EL (cell line): ENCODE data around the gene UBA5.
"Not testable (repeated sequence)": the region's sequence is repeated elsewhere in the genome, so short reads cannot be mapped to it uniquely, and the experiment has no call there.

ENCODE experiments used
- DNase-seq: peaks from one replicate; pipeline ENCODE4 v3.0.0-alpha.2; 2016

Gene UBA5

GRCh38 chr3:132660052-132660810, at the start of gene UBA5:
Gene UBA5, plus strand, starts transcription at chr3:132660329. Its CDS starts 209 bp downstream, at chr3:132660538.
- DNase-seq: peak; percentile 77

- not testable (repeated sequence) for DNase-seq
Measured at GRCh38 chr3:132615301-132615700, 44.8 kb upstream of the UBA5 start.

DNA sequence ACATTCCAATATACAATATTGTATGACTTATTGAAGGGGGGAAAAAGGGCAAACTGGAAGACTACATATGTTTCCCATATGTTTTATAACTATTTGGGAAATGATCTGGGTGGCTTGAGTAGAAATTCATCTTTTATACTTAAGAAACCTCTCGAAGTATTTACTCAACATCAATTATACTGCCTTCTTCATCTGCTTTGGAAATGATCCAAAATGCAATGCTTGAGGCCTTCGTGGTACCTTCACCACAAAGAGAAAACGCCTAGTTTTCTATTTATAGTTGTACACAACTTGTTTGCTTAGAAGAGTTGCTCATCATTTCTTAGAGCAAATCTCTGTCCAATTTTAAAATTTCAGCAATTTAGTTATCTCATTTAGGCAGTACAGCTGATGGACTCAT, 44.2 kb upstream of the UBA5 start:
- DNase-seq: no peak

DNA sequence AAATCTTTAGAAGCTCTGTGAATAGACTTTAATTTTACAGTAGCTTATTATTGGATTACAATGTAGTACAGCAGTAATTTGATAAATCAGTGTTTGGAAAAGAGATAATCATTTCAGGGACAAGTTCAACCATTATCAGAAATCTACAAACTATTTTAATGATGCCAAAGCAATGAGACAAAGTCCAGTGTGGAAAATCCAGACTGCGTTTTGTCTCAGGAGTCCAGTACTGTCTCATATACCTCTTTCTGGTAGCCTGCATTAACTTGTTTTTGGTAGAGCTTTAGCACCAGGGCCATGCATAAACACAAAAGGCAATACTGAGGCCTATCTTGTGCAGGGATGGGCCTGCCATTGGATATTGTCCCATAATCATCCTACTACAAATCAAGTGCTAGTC, 43.3 kb upstream of the UBA5 start:
- DNase-seq: no peak

- no peak for DNase-seq
Measured at GRCh38 chr3:132622148-132622547, 38.0 kb upstream of the UBA5 start.

DNA sequence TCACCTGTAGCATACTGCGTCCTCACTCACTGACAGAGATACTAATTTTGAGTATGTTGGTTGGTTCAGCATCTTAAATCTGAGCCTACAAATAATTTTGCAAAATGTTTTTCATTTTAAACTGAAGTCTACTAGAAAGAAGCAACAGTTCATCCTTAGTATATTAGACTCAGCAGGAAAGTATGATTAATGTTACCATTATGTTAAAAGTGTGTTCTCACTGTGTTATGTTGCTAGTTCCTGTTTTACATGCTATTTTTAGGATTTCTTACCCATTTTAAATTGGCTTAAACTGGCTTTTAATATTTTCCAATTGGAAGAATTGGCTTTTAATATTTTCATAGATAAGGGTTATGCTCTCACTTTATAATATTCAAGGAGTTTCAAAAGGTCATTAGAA, 37.4 kb upstream of the UBA5 start:
- DNase-seq: no peak

DNA sequence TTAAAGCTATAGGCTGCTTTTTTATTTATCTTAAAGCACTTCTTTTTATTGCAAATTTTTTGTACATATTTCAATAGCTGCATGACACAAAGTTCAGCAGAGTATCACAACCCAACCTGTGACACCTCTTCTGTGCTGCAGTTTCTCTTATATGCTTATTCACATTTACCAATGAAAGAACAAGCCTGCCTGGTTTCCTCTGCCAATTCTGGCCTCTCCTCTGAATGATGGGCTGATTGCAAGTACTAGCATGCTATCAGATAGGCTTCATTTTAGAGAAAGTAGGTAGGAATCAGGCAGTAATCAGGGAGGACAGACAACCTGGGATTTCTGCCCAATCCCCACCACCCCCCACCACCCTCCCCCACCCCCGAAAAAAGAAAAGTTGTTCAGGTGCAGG, 36.5 kb upstream of the UBA5 start:
- DNase-seq: no peak

GRCh38 chr3:132624790-132625189, 35.3 kb upstream of the UBA5 start:
- no peak for DNase-seq

- DNase-seq: no peak
Measured at GRCh38 chr3:132625613-132626012, 34.5 kb upstream of the UBA5 start.

DNA sequence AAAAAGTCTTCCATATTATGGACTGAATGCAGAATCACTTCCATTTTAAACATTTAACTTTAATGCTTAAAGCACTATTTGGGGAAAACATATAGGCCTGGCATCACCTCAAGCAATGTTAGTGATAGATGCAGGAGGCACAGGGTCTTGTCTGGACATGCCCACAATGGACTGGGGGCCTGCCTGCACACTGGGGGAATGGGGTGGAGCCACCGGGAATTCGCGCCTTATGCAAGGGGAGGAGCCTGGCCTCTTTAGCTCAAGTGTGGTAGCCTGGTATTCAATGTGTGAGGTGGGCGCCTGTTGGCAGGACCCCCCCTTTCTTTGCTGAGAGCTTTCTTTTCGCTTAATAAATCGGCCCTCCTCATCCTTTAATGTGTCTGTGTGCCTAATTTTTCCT, 33.2 kb upstream of the UBA5 start:
- no peak for DNase-seq

- DNase-seq: no peak
Measured at GRCh38 chr3:132628157-132628556, 32.0 kb upstream of the UBA5 start.

- peak; percentile 79 for DNase-seq
Measured at GRCh38 chr3:132629928-132630327, 30.2 kb upstream of the UBA5 start.

DNA sequence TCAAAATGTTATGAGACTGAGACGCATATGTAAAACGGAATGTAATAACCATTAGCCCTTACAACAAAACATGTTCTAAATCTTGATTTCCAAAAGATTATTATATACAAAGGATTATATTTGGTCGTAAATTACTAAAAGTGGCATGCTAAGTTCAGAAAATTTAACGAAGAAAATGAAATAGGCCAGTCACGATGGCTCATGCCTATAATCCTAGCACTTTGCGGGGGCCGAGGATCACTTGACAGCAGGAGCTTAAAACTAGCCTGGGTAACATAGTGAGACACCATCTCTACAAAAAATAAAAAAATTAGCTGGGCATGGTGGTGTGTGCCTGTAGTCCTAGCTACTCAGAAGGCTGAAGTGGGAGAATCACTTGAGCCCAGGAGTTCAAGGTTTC, 29.5 kb upstream of the UBA5 start:
- no peak for DNase-seq

DNA sequence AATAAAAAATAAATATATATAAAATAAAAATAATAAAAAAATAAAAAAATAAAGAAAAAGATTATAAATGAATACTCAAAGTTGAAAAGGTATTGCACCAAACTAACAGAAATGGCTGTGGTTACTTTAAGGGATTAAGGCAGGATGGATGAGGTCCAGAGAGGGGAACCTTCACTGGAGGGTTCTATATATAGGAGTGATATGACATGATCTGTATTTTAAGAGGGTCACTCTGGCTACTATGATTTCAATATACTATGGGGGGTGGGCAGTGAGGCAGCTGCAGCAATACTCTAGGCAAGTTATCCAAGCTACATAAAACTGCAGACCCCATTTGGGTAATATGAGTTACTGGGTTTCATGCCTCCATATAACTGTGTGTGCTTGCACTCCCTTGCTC, 25.1 kb upstream of the UBA5 start:
- DNase-seq: no peak

DNA sequence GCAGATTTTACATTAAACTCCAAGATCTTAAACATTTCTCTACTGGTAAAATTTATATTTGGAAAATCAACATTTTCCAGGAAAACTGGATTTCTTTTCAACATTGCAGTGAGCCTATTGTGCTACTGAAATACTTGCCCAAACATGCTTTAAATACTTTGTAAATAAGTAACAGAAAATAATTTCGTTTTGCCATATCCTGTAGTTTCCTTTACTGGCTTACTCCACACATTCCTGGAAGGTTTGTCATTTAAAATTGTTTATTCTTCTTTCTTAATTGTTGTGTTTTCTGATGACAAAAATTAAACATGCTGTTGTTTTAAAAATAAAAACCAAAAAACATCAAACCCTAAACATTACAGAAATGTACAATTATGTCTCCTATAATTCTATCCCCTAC, 22.5 kb upstream of the UBA5 start:
- DNase-seq: peak; percentile 62

DNA sequence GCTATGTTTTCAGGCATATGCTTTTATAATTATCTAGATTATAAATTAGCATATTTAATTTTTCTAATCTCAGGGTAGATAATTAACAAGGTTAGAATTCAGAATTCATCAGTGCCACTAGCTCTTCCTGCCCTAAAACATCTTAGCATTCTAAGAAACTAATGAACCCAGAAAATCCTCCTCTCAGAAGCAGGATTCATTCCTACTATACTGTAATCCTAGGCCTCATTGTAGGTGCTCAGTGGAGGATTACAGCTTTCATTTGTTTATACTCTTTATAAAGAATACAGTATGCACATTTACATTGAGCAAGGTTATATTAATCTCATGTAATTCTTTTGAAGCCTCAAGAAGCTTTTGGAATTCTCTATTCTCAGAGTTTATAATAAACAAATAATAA, 21.4 kb upstream of the UBA5 start:
- no peak for DNase-seq

DNA sequence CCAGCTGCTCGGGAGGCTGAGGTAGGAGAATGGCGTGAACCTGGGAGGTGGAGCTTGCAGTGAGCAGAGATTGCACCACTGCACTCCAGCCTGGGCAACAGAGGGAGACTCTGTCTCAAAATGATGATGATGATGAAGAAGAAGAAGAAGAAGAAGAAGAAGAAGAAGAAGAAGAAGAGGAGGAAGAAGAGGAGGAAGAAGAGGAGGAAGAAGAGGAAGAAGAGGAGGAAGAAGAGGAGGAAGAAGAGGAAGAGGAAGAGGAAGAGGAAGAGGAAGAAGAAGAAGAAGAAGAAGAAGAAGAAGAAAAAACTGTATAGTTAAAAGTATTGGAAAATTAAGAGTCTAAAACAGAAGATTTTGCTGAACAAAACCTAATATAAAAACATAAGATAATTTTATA, 18.7 kb upstream of the UBA5 start:
- DNase-seq: not testable (repeated sequence)

DNA sequence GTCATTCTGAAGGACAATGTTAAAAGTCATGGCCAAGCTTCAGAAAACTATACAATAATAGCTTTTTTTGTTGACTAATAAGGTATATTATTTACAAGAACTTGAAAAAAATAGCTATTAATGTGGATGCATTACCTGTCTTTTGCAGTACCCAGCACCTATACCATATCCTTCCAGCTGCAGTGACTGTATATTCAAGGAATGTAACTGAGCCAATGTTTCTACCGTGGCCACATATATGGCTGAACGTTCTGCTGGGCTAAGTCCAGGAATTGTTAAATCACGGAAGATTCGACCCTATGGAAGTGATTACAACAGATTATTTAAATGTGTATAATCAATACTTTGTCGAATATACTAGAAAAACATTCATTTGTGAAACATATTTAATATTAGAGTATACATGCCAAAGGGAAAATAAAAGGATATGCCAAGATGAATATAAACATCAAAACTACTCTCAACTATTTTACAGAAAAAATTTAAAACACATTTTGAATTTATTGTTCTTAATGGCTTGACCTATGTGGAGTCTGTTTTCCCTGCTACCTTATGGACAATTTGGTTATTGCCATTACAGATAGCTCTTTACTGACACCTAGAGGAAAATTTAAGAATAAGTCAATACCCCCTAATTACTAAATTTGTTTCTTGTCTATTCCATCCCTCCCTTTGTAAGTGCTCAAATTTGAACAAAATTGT, 18.1 kb upstream of the UBA5 start:
- DNase-seq: peak; percentile 60

DNA sequence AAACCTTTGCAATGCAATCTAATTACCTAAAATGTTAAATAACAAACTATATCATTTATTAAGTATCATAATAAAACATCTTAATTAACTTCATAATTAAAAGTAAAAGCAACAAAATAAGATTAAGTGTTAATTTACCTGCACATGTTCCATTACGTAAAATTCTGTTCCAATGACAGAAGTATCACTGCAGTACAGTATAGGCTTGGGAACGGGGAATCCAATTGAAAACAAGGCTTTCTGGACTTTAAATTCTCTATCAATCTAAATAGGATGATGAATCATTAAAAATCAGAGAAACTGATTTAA, 17.6 kb upstream of the UBA5 start:
- no peak for DNase-seq

DNA sequence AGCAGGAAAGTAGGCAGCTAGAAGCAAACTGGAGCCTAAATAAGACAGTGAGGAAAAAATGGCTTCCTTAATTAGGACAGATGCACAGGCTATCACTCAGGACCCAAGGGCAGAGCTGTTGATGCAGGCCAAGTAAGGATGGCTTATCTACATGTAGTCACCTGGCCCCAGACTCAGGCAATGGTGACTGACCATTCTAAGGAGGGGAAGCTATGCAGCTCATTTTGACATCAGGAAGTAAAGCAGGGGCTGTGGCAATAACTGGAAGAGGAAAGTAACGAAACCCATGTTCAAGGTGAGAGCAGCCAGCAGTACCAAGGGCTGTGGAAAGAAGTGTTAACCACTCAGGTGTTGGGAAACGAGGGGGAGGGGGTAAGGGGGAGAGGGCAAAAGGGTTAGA, 16.8 kb upstream of the UBA5 start:
- no peak for DNase-seq

- DNase-seq: no peak
Measured at GRCh38 chr3:132645058-132645457, 15.1 kb upstream of the UBA5 start.

GRCh38 chr3:132650153-132650552, 10.0 kb upstream of the UBA5 start:
- DNase-seq: no peak

DNA sequence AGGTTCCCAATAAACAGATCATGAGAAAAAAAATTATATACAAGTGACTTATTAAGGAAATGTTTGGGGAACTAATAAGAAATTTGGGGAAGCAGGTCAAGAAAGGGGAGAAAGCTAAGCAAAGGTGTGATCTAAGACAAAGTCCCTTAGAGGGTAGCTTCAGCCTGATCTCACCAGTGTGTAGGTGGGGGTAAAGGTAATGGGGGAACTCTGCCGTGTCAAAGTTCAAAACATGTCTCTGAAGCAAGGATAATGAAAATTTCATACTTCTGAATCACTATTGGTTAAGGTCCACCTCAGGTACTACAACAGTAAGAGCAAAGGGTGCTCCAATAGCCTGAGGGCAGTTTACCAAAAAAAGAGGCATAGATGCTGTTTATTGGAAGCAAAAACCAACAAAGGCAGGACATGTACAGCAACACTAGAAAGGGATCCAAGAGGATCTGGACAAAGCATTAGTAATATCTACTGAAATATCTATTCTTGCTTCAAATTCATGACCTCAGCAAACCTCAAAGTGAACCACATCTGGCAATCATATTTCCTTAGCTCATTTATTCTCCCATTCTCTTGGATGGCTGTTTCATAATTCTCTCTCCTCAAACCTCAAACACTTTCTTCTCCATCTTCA, 7.4 kb upstream of the UBA5 start:
- peak; percentile 36 for DNase-seq

DNA sequence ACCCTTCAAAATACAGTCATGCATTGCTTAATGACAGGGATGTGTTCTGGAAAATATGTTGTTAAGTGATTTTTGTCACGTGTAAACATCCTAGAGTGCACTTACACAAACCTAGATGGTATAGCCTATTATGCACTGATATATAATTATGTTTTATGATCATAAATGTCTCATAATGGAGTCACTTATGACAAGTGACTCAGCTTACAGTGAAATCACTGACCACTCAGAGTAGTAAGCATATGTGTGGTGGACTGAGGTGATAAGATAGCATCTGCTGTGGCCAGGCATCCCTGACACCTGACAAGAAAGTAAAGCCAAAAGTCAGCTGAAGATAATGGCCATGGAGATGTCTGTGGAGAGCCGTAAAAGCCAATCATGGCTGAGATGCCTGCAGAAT, 5.9 kb upstream of the UBA5 start:
- DNase-seq: peak; percentile 6
